Pancreas (tissue), 10 donors: ENCODE measurements around the gene GALNT9. TPM values are rescaled to one million over a fixed set of nuclear protein-coding genes. Genes with fewer than 3 reads are reported as not detected.
A peak's percentile ranks its signal among the peaks of the same experiment; 100 is the strongest.

Source experiments
- ATAC-seq, 4 donors: fragments of 200-7000 bp; cut with Tn5 transposase; one replicate each; pipeline versions ENCODE4 v1.8.0 to v1.9.1; 2020; ENCODE audit warnings: mild to moderate bottlenecking in 4 of 4, moderate library complexity in 4 of 4
- DNase-seq, 6 donors: peaks; one replicate each; pipeline ENCODE4 v3.0.0-alpha.2; 2020
- FAIRE-seq: peaks from 2 replicates; lab custom pipeline; 2012; peaks lifted over from hg19 to GRCh38; lab: Jason Lieb, UNC
- H3K27ac ChIP-seq, 4 donors: fragments of 200-600 bp; sonication (generic); 1 replicate in 3 of 4; 2 replicates in 1 of 4; pipeline versions ENCODE4 v1.5.0 to v1.8.0; 2020
- H3K27me3 ChIP-seq, 4 donors: fragments of 200-600 bp; one replicate each; pipeline ENCODE4 v1.8.0; 2021
- H3K36me3 ChIP-seq, 3 donors: fragments of 200-600 bp; sonication (generic) in 1 of 3; one replicate each; pipeline versions ENCODE4 v1.5.0 to v1.8.0; 2020 to 2021
- H3K4me1 ChIP-seq, 3 donors: fragments of 200-600 bp; one replicate each; pipeline ENCODE4 v1.8.0; 2021
- H3K4me3 ChIP-seq, 4 donors: fragments of 200-600 bp; sonication (generic) in 2 of 4; one replicate each; pipeline versions ENCODE4 v1.5.0 to v1.8.0; 2020 to 2021
- H3K9me3 ChIP-seq, 4 donors: fragments of 200-600 bp; one replicate each; pipeline ENCODE4 v1.8.0; 2021
- CTCF ChIP-seq, 4 donors: fragments of 200-600 bp; sonication (generic) in 3 of 4; IDR thresholded peaks; one replicate each; pipeline versions ENCODE4 v1.5.0 to v1.8.0; 2021; ENCODE audit warnings: antibody characterized with exemption in 4 of 4
- whole genome bisulfite sequencing, 2 donors: extraction: QIAGEN DNeasy Blood & Tissue Kit; methylation state at CpG; one replicate each; pipeline ENCODE4 v1.1.7; 2013; 5-methylcytosine and 5-hydroxymethylcytosine counted together
- intact Hi-C, 3 donors: fragments of 100-400 bp; cut with DNase I; formaldehyde crosslinking; loops; one replicate each; pipeline versions ENCODE4 v1.11.1 to v1.14.2; 2022
- polyA plus RNA-seq, 2 donors: library from polyadenylated mRNA; stranded (reverse); fragments of 200-250 nt; gene quantifications; one replicate each; pipeline ENCODE4 v1.2.3, GENCODE V29; 2013
- total RNA-seq, 6 donors: library from RNA; stranded (reverse); fragmentation: NEBNext Ultra II Directional in 4 of 6; extraction: Animal tissue kit (Norgen Biotek cat#: 25700) in 4 of 6; gene quantifications; one replicate each; pipeline versions ENCODE4 v1.2.1 to v1.2.4, GENCODE V29; 2021 to 2023
- donor health status: healthy with polysubstance abuse.
- donor health status: DM: no; HTN: no; CAD: no; lungs with moderate emphysema.
- donor health status: DM: no; HTN: no; CAD: no.
- donor health status: control.
- donor health status: control.
- donor health status: Bipolar disorder and iron deficiency.
- donor health status: DM: yes; HTN: yes; CAD: no.
- donor health status: DM: no; HTN: no; CAD: no.
- donor health status: DM: no; HTN: no; CAD: no.
- donor health status: DM: yes; HTN: yes; CAD: no.

Gene GALNT9
- total and polyA plus RNA-seq, 8 donors, result 0.09 to 0.46 (median 0.25) TPM; not detected in 5

- no peak for ATAC-seq
- H3K27ac ChIP-seq, result no peak overlapping the region
- peaks cover 0 to 17% (median 0%) of the 10 kb centered on the region in 4 donors for H3K27me3 ChIP-seq
- 36 to 42% methylated on average over 24 of the region's 24 CpGs for WGBS, 2 donors
- TF ChIP-seq CTCF (IDR thresholded peaks at IDR 0.05), result no peak
- no peaks in the 10 kb centered on the region for H3K4me1 ChIP-seq
- no peak overlapping the region for H3K4me3 ChIP-seq
- peak in 1 of 6 donors; percentile 12 for DNase-seq
- intact Hi-C loops, result no loop called here
- no peaks in the 10 kb centered on the region for H3K9me3 ChIP-seq
- no peaks in the 10 kb centered on the region for H3K36me3 ChIP-seq
- no peak for FAIRE-seq
These were observed 158.0 kb downstream of the GALNT9 start for GRCh38 chr12:132171293-132171967.

- Histone ChIP-seq H3K27ac (no peak overlapping the region), H3K4me3 (no peak overlapping the region), H3K36me3 (no peaks in the 10 kb centered on the region), H3K9me3 (no peaks in the 10 kb centered on the region), H3K27me3 (peaks cover 0 to 10% (median 0%) of the 10 kb centered on the region in 4 donors), H3K4me1 (no peaks in the 10 kb centered on the region)
- FAIRE-seq, result no peak
- intact Hi-C loops, result no loop called here
- TF ChIP-seq CTCF (IDR thresholded peaks at IDR 0.05), result no peak
- WGBS, 2 donors, result 62 to 75% methylated on average over 33 of the region's 33 CpGs
- DNase-seq, result peak in 1 of 6 donors; percentile 51
- ATAC-seq, result no peak
These were observed 158.6 kb downstream of the GALNT9 start for GRCh38 chr12:132170637-132171292.

GRCh38 chr12:132170094-132170636, 159.2 kb downstream of the GALNT9 start:
- no peaks in the 10 kb centered on the region for H3K36me3 ChIP-seq
- H3K27me3 ChIP-seq, result peaks cover 0 to 7% (median 0%) of the 10 kb centered on the region in 4 donors
- H3K4me1 ChIP-seq, result no peaks in the 10 kb centered on the region
- no peak for TF ChIP-seq CTCF (IDR thresholded peaks at IDR 0.05)
- FAIRE-seq, result no peak
- no peak overlapping the region for H3K4me3 ChIP-seq
- intact Hi-C loops, result no loop called here
- peak overlapping the region in 1 of 4 donors; percentile 12 for H3K27ac ChIP-seq
- peak in 2 of 6 donors; percentile 23 to 58 for DNase-seq
- peak in 3 of 4 donors; percentile 36 to 63 (median 58) for ATAC-seq
- 25 to 28% methylated on average over 16 of the region's 16 CpGs for WGBS, 2 donors
- no peaks in the 10 kb centered on the region for H3K9me3 ChIP-seq

GRCh38 chr12:132169376-132169775, 160.0 kb downstream of the GALNT9 start:
- ATAC-seq, result peak in 2 of 4 donors; percentile 22 to 26
- no peak overlapping the region for H3K27ac ChIP-seq
- no peak for FAIRE-seq
- H3K27me3 ChIP-seq, result peaks cover 0 to 7% (median 0%) of the 10 kb centered on the region in 4 donors
- WGBS, 2 donors, result 48 to 58% methylated on average over 14 to 17 of the region's 17 CpGs
- intact Hi-C loops, result no loop called here
- peak in 2 of 6 donors; percentile 34 to 80 for DNase-seq
- TF ChIP-seq CTCF (IDR thresholded peaks at IDR 0.05), result no peak
- H3K4me3 ChIP-seq, result no peak overlapping the region
- H3K9me3 ChIP-seq, result no peaks in the 10 kb centered on the region
- no peaks in the 10 kb centered on the region for H3K4me1 ChIP-seq
- H3K36me3 ChIP-seq, result no peaks in the 10 kb centered on the region
